NOMO-1 (cell line): ENCODE data around the gene PMVK.
"Not testable (repeated sequence)": the region's sequence is repeated elsewhere in the genome, so short reads cannot be mapped to it uniquely, and the experiment has no call there.

ENCODE experiments used
- DNase-seq, 2 experiments: peaks; one replicate each; lab custom pipeline; 2025; ENCODE audit not compliant: unreplicated experiment in 2 of 2; lab: John Stamatoyannopoulos, UW

Gene PMVK

DNA sequence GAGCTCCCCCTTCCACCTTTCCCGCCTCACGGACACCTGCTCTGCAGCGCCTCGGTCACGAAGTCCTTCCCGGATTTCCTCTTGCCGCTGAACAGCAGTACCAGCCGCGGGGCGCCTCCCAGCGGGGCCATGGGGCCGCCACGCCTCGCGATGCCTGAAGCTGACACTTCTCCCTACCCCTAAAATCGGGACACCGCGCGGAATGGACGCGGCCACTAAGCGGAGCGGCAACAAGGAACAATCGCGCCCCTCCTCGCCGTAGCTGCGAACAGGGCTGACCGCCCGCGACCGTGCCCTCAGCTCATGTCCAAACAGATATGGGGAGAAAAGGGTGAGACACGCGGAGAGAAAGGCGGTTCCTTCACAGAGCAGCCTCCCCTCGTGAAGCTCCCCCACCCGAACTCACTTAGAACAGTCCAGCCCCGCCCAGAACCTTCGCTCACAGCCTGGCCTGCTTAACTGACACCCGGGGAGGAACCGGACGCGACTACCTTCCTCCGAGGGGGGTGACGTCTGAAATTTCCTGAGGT lies at the start of gene PMVK:
PMVK (minus strand) TSS at position 165 of the 530 bp plus-strand sequence; CDS start at position 131, 34 bp downstream.
- peak; percentile 90 to 93 for DNase-seq

DNA sequence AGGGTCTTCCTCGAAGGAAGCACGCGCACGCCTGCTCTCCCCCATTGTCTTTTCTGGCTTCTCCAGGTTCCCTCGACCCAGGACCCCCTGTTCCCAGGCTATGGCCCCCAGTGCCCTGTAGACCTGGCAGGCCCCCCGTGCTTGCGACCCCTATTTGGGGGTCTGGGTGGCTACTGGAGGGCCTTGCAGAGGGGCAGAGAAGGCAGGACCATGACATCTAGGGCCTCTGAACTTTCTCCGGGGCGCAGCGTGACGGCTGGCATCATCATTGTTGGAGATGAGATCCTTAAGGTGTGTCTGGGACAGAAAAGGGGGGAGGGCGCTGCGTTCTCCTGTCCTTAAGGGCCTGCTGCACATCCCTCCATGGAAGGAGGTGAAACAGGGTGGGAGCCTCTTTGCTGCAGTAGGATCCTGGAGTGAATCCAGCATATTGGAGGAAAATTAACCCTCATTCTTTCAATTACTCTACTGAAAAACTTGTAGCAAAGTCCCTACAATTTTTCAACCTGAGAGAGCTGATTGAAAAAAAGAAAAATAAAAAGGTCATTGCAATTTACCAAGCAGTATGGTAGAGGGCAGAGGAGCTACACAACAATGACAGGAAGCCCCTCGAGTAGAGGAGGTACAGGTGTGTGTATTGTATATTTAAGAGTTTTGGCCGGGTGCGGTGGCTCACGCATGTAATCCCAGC lies 47.4 kb upstream of the PMVK start:
- no peak for DNase-seq

DNA sequence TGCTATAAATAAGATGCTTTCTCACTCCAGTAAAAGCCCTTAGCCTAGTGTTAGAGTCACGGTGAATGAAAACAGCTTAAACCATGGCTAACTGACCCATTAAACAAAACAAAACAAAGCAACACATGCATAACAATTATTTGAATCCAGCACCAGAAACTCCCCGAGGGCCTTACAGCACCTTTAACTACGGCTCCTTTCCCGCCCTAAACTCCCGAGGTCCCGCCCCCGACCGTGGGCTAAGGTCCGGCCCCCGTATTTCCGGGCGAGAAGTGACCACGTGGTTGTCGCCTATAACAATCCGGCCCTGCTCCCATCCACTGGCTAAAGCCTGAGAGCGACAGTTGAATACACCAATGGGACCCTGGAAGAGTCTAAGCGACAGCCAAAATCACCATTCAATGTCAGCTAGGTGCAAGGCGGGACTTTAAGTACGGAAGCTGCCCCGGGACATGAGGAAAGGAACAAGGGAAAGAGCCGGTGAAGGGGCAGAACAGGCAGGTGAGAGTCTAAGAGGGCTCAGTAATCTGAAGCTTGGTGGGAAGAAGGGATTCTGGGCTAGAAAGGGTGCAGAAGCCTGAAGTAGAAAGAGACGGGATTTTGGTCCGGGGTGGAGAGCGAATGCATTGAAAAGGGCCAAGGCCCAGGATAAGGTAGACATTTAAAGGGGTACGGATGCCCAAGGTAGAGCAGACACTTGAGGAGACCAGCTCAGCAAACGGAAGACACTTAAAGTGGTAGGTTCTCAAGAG lies 46.6 kb upstream of the PMVK start, which contains the start of gene FLAD1:
FLAD1 (plus strand) TSS at position 448 of the 752 bp plus-strand sequence. CDS start 351 bp downstream, outside the sequence.
- DNase-seq = peak; percentile 98 to 99

DNA sequence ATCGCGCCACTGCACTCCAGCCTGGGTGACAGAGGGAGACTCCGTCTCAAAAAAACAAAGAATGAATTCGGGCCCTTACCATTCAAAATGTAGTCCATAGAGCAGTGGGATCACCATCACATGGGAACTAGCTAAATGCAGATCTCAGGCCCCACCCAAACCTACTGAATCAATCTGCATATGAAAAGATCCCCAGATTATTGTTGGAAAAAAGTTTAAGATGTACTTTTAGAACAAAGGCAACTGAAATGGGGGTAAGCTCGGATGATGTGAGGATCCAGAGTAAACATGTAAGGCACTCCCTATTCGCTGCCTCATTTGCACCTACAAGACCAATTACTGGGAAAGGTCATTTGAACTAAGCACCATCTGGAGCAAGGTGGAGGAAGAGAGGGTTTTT lies 45.8 kb upstream of the PMVK start:
- DNase-seq = no peak

DNA sequence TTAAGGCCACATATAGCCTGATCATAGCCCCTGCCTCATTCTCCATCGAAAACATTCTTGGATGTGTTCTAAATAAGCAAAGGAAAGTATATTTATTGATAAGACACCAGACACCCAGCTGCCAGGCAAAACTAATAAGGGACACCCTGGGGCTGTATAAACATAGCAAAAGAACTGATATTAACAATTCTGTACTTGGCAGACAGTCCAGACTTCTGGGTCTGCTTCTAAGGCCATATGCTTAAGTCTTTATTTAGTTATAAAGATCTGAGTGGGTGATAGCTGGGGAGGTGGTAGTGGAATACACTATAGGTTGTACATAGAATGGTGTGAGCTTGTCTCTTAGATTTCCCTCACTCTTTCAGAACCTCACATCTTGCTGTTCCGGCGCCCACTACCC lies 41.8 kb upstream of the PMVK start:
- no peak for DNase-seq

DNA sequence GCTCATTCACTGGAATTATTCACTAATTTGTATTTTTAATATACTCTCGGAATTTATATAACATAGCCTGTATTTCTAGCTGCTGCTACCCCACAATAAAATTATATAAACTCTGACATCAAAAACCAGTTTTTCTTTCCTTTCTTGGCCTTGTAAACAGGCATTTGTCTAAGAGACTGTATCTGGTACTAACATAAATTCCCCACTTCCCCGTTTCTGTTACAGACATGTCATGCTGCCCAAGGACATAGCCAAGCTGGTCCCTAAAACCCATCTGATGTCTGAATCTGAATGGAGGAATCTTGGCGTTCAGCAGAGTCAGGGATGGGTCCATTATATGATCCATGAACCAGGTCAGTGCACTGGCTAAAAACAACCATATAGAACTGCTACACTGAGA lies 41.2 kb upstream of the PMVK start:
- DNase-seq = not testable (repeated sequence)

DNA sequence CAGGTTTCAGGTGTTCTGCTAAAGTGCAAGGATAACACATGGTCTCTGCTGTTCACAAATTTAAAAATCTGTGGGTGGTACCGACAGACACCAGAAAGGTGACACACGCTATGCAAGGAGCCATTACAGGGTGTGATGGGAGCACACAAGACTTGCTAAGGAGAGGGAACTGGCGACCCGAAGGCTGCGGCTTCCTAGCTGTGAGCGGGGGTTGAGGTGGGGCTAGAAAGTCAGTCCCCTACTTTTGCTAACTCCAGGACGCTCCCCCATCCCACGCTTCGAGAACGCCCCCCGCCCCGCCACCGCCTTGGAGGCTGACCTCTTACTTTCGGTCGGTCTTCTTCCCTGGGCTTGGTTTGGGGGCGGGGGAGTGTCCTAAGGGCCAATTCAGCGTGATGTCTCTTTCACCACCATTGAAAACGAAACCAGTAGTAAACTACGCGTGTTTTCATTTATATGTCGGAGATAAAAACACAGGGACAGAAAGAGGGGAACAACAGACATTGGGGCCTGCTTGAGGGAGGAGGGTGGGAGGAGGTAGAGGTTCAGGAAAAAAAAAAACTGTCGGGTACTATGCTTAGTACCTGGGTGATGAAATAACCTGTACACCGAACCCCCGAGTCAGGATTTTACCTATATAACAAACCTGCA lies 39.0 kb upstream of the PMVK start:
- DNase-seq = peak; percentile 46 to 67

DNA sequence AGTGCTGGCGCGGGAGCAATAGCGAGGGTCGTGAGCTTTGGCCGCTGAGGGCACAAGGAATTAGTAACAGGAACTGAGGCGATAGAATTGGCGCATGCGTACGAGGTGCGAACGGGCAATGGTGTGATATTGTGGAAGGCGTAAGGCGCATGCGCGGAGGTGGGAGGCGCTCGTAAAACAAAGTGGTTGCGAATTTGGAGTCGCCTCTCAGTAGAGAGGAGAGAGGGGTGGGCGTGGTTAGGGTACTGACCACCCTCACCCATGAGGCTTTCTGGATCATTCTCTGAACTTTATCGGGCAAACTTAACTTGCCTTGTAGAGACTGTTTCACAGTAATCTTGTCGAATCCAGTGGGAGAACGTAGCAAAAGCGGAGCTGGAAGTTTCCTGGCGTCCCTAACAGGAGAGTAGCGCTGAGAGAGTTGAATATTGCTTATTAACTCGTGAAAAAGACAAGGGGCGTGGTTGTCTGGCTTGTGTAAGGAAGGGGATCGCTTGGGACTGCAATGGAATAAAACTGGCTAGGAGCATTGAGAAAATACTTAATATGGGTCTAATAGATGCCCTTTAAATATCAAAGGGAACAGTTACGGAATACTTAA lies 38.4 kb upstream of the PMVK start:
- DNase-seq = peak; percentile 96 to 97

DNA sequence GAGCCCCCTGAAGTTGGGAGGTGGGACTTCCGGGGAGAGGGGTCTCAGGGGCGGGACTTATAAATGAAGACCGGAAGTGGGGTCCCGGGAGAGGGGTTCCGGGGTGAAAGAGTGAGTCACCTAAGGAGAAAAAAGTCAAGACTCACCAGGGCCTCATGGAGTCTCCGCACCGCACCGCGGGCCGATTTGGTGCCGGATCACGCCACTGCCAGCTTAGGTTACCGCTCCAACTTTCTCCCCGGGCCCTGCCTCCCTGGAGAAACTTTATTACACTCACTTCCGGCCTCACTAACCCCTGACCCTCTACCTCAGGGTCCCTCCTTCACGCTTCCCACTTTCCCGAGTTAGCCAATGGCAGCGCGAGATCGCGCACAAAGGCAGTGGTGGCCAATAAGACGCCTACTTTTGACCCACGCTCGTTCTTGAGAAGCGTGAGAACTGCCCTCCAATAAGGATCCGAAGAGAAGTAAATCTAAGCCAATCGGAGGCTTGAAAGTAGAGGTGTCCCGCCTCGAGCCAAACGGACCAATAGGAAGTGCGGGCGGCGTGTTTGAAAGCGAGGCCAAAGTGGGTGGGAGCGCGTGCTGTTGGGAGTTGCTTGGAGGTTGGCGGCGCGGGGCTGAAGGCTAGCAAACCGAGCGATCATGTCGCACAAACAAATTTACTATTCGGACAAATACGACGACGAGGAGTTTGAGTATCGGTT lies 37.7 kb upstream of the PMVK start, which contains the start of gene CKS1B:
CKS1B (plus strand) TSS at position 580 of the 706 bp plus-strand sequence; CDS start at position 645, 65 bp downstream.
- DNase-seq = peak; percentile 98 to 100

DNA sequence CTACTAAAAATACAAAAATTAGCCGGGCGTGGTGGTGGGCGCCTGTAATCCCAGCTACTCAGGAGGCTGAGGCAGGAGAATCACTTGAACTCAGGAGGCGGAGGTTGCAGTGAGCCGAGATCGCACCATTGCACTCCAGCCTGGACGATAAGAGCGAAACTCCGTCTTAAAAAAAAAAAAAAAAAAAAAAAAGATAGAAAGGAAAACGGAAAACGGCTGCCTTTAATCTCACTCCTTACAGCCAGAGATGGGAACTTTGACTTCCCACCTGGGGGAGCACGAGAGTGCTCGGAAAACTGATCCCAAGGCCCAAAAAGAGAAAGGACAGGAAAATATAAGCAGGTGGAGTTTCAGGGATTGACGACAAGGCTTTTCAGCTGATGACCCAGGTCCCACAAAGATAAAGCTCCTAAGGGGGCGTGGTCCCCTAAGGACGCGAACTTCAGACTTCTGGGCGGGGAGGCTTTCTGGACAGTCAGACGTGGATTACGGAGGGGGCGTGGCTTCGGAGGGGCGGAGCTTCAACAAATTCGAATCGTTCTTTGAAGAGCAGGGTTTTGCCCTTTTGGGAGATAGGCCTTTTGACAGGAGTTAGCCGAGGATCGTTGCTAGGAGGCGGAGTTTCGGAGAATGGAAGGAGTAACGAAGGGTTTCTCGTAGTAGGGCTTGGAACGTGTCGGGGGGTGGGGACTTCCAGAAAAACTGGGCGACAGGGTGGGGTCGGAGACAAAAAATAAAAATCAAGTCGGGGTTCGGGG lies 37.0 kb upstream of the PMVK start:
- DNase-seq = peak; percentile 88 to 94

DNA sequence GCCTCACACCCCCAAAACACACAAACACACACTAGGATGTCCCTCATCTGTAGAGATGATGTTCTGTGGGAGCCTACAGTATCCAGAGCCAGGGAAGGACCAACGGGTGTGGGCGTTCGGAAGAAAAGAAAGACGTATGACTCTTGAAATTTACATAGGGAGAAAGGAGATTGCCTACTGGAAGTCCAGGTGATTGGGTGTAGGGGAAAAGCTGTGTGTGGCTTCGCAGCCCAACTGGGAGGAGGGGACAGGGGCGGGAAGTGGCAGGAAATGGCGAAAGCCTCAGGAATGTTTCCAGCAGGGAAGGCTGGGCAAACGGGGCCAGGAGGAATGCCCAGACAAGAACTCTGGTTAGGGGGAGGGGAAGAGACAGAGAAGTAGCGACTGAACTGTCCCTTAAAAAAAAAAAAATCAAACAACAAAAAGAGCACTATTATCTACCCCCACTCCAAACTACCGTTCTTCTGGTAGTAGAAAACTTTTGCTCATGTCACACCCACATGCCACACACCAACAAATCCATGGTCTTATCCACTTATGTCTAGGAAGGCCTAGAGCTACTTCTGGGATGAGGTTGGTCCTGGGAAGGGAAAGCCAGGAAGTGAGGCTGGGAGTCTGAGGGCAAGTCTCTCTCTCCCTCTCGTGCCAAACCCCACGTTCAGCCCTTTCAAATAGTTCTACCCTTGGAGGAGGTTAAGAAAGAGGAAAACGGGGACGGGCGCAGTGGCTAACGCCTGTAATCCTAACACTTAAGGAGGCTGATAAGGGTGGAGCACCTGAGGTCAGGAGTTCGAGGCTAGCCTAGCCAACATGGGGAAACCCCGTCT lies 36.2 kb upstream of the PMVK start:
- DNase-seq = no peak

DNA sequence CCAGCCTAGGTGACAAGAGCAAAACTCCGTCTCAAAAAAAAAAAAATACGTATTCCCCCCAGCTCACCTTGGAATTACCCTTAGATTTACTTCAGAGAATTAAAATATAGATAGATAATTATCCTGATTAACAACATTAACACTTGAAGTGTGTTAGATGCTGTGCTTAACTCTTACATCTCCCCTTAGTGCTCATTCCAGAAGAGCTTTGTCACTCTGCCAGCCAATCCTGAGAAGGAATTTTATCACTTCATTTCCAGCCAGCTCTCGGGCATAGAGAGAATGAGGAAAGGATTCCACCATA lies 35.6 kb upstream of the PMVK start:
- DNase-seq = no peak

DNA sequence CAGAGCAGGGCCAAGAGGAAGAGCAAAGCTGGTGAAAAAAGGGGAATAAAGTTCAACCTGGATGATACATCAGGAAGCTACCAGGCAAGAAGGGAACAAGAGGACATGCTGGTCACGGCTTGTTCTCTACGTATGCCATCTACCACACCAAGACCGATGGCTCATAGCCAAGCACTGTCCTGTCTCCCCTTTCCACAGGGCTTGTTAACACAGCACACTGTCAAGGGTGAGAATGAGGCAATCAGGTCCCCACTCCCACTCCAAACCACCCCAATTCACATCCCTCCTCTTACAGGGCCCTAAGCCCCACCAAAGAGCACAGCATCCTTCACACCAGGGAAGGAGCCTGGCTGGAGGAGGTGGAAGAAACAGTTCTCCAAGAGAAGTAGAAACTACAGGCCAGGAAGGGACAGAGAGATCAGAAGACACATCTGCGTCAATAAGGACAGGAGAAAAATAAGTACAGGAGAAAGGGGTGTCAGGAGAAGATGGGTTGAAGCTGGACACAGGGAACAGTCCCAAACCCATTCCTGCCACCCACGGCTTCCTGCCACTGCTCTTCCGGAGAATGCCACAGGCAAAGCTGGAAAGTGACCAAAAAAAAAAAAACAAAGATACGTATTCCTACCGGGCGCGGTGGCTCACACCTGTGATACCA lies 35.0 kb upstream of the PMVK start:
- no peak for DNase-seq

DNA sequence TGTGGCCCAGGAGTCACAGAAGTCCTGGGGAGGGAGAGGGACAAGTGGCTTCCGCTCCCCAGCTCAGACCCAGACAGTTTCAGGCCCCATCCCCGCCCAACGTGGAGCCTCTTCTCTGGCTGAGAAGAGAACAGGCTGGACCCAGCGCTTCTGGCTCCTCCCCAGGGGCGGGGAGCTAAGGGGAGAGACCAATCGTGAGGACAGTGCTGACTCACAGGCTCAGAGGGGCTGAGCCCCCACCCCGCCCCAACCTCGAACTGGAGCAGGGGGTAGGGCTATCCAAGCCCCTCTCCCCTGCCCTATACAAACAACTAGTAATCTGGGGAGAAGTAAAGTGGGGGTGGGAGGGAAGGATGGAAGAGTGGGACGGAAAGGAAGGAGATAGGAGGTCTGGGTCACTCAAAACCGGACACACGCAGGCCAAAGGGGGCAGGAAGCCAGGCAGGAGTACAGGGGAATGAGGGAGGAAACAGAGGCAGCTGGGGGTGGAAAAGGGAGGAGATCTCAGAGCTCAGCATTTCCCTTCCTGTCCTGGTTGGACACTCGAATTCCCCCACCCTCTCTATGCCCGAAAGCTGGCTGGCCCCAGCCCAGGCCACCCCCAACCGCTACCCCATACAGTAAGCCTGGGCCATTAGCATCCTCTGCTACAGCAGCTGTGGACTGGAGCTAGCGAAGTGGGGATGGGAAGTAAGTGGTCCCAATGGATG lies 34.3 kb upstream of the PMVK start, which contains the start of gene SHC1:
SHC1 (minus strand) TSS at position 117 of the 710 bp plus-strand sequence. CDS start 221 bp downstream, outside the sequence.
- DNase-seq = no peak

DNA sequence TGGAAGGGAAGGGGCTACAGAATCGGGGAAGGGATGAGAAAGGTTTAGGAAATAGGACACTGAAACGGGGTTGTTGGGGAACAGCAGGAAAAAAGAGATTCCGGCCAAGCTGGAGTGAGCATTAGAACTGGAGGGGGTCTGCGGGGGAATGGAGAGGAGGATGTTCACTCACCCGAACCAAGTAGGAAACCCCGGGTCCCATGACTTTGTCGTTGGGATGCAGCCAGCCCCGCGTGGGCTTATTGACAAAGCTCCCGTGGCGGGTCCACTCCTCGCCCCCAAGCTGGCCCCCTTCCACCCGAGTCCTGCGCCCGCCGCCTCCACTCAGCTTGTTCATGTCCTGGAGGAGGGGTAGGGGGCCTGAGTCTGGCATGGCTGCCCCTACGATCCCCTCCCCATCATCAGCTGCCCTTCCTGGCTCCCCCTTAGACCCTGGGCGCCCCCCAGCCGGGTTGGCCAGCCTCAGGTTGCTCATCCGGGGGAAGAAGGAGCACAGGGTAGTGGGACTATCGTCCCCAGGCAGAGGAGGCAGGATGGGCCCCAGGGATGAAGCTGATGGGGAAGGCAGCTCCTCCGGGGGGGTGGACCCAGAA lies 33.4 kb upstream of the PMVK start:
- DNase-seq = no peak

DNA sequence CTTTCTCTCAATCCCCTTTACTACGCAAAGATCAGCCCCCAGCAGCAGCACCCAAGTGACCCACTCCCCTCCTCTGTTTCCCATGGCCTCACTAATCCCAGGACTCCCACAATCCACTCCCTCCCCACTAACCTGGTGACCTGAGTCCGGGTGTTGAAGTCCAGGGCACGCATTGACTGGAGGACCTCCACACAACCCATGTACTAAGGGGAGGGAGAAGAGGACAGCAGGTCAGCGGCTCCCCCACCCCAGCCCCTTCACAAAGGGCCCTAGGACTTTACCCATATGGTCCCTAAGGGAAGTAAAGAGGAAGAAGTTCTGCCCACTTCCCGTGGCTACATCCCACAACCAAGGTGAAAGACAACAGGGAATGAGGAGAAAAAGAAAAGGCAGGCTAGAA lies 32.7 kb upstream of the PMVK start:
- DNase-seq = no peak

DNA sequence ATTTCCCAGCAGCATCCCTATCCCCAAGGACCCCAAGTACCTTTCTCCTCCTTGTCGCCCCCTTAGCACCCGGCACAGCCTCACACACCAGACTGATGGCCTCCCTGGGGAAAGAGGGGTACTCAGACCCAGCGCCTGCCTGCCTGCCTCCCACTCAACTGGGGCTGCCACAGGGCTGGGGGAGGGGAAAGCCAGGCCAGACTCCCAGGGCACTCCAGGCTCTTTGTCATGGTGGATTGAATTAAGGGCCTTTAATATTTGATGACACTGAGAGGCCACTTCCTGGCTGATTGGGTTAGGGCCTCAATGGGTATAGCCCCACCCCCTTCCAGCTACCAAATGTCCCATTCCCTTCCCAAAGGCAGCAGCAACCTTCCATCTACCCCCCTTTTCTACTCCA lies 32.2 kb upstream of the PMVK start:
- no peak for DNase-seq
